CD8-positive, alpha-beta memory T cell (primary cell): ENCODE results near the gene HSPA1A. TPM values are rescaled to one million over a fixed set of nuclear protein-coding genes. Genes with fewer than 3 reads are reported as not detected.
"Not testable (repeated sequence)": the region's sequence is repeated elsewhere in the genome, so short reads cannot be mapped to it uniquely, and the experiment has no call there.

Experiments used
- CTCF ChIA-PET: fragments of 350-600 bp; sonication (Branson Sonifier 250); formaldehyde crosslinking; loops from one replicate; lab custom pipeline; 2021; ENCODE audit warnings: antibody characterized with exemption; lab: Charles Lee
- POLR2A ChIA-PET: fragments of 350-600 bp; sonication (Branson Sonifier 250); formaldehyde crosslinking; loops from one replicate; lab custom pipeline; 2021; ENCODE audit warnings: antibody characterized with exemption; lab: Charles Lee
- DNase-seq, 5 donors: peaks; one replicate each; pipeline versions ENCODE4 v3.0.0 to v3.0.0-alpha.2; 2020 to 2022; ENCODE audit warnings: mixed read lengths in 1 of 5
- H3K27ac ChIP-seq: one replicate; pipeline ENCODE4 v1.7.0; 2013; ENCODE audit warnings: low read depth, mild to moderate bottlenecking, low read length, moderate library complexity
- H3K27me3 ChIP-seq: 2 replicates; pipeline ENCODE4 v1.7.0; 2013; ENCODE audit warnings: low read length, mild to moderate bottlenecking; ENCODE audit not compliant: insufficient read depth, poor library complexity, severe bottlenecking
- H3K36me3 ChIP-seq: 2 replicates; pipeline ENCODE4 v1.7.0; 2013; ENCODE audit warnings: mild to moderate bottlenecking, low read length, moderate library complexity; ENCODE audit not compliant: insufficient read depth
- H3K4me1 ChIP-seq: 2 replicates; pipeline ENCODE4 v1.7.0; 2013; ENCODE audit warnings: mild to moderate bottlenecking, low read length, moderate library complexity; ENCODE audit not compliant: insufficient read depth
- H3K4me3 ChIP-seq: 2 replicates; pipeline ENCODE4 v1.7.0; 2013; ENCODE audit warnings: mild to moderate bottlenecking, low read length
- H3K9me3 ChIP-seq: 2 replicates; pipeline ENCODE4 v1.7.0; 2013; ENCODE audit warnings: mild to moderate bottlenecking, low read length
- H3K27ac Mint-ChIP-seq, 8 donors: one replicate each; pipeline ENCODE4 v1.8.0; 2020 to 2021; ENCODE audit warnings: mixed read lengths in 8 of 8, mild to moderate bottlenecking in 6 of 8, inconsistent platforms in 3 of 8, moderate library complexity in 3 of 8
- H3K27me3 Mint-ChIP-seq, 2 donors: one replicate each; pipeline ENCODE4 v1.8.0; 2020 to 2021; ENCODE audit warnings: mixed read lengths in 2 of 2, mild to moderate bottlenecking in 1 of 2, moderate library complexity in 1 of 2
- H3K36me3 Mint-ChIP-seq, 3 donors: one replicate each; pipeline ENCODE4 v1.8.0; 2020 to 2021; ENCODE audit warnings: mixed read lengths in 3 of 3, inconsistent platforms in 1 of 3, mild to moderate bottlenecking in 1 of 3
- H3K4me1 Mint-ChIP-seq, 3 donors: one replicate each; pipeline ENCODE4 v1.8.0; 2020 to 2021; ENCODE audit warnings: mixed read lengths in 3 of 3, inconsistent platforms in 1 of 3, mild to moderate bottlenecking in 1 of 3
- H3K4me3 Mint-ChIP-seq, 7 donors: one replicate each; pipeline ENCODE4 v1.8.0; 2020 to 2021; ENCODE audit warnings: mixed read lengths in 7 of 7, mild to moderate bottlenecking in 6 of 7, moderate library complexity in 4 of 7, inconsistent platforms in 2 of 7
- H3K9me3 Mint-ChIP-seq, 5 donors: one replicate each; pipeline ENCODE4 v1.8.0; 2020 to 2022; ENCODE audit warnings: mixed read lengths in 5 of 5, mild to moderate bottlenecking in 3 of 5, moderate library complexity in 2 of 5, inconsistent platforms in 1 of 5
- polyA plus RNA-seq: library from polyadenylated mRNA; unstranded; fragments of 300-500 nt; fragmentation: Illumina TruSeq; gene quantifications from one replicate; pipeline ENCODE4 v1.2.3, GENCODE V29; 2021
- total RNA-seq, 2 experiments: library from RNA; stranded (reverse); gene quantifications; one replicate each; pipeline ENCODE4 v1.2.3, GENCODE V29; 2021

Gene HSPA1A
- total and polyA plus RNA-seq, 3 experiments from 2014 or later = 34.1 to 70.1 (median 64.8) TPM

- H3K27ac ChIP-seq = peak within 1 kb of the TSS; percentile 95
- DNase-seq = peak; percentile 99 to 100 (median 99)
- peaks cover 25 to 26% (median 26%) of the 10 kb centered on the region in 3 donors for H3K4me1 Mint-ChIP-seq
- H3K36me3 Mint-ChIP-seq = peaks cover 0 to 44% (median 2%) of the 10 kb centered on the region in 3 donors
- H3K4me1 ChIP-seq = peaks cover 21% of the 10 kb centered on the region
- H3K9me3 Mint-ChIP-seq = no peaks in the 10 kb centered on the region
- peak within 1 kb of the TSS; percentile 80 to 97 (median 93) for H3K4me3 Mint-ChIP-seq
- H3K36me3 ChIP-seq = peaks cover 20% of the 10 kb centered on the region
- no peaks in the 10 kb centered on the region for H3K9me3 ChIP-seq
- ChIA-PET POLR2A (interaction anchor here (0.6 to 2.2 kb wide), 21 partner anchors 19 to 1109 kb away, joined by 3 to 13 read pairs (median 4); partner anchors contain the start of genes ABHD16A, BAG6, C6orf47 and DDAH2), CTCF (interaction anchor here (1.0 to 2.2 kb wide), 17 partner anchors 12 to 316 kb away, joined by 3 to 10 read pairs (median 4); partner anchors contain the start of genes ATP6V1G2, BAG6, C6orf47 and EHMT2)
- H3K27me3 Mint-ChIP-seq = peaks cover 0 to 4% of the 10 kb centered on the region in 2 donors
- no peaks in the 10 kb centered on the region for H3K27me3 ChIP-seq
- peak within 1 kb of the TSS; percentile 87 for H3K4me3 ChIP-seq
- peak within 1 kb of the TSS; percentile 82 to 97 (median 94) for H3K27ac Mint-ChIP-seq
Measured at GRCh38 chr6:31862344-31863235, 47.2 kb downstream of the HSPA1A start, which contains the start of gene NEU1. Gene NEU1 (minus strand): TSS chr6:31862821. CDS start chr6:31862776, 45 bp downstream.

- H3K27ac ChIP-seq = peak overlapping the region; percentile 92
- ChIA-PET POLR2A (interaction anchor here (0.6 to 2.2 kb wide), 6 partner anchors 21 to 195 kb away, joined by 3 to 12 read pairs (median 6); partner anchors contain the start of genes DDAH2, HSPA1A and HSPA1L), CTCF (interaction anchor here (0.9 to 2.2 kb wide), 11 partner anchors 10 to 318 kb away, joined by 3 to 9 read pairs (median 4); partner anchors contain the start of genes ATP6V1G2, BAG6 and GPANK1)
Measured at GRCh38 chr6:31864123-31864562, 48.8 kb downstream of the HSPA1A start.

GRCh38 chr6:31864818-31865204, 49.5 kb downstream of the HSPA1A start:
- Mint-ChIP-seq H3K27ac (peak overlapping the region in 3 of 8 donors; percentile 27 to 82 (median 73)), H3K9me3 (no peaks in the 10 kb centered on the region), H3K4me1 (peaks cover 25 to 26% (median 26%) of the 10 kb centered on the region in 3 donors), H3K4me3 (peak overlapping the region in 1 of 7 donors; percentile 19), H3K27me3 (peaks cover 0 to 4% of the 10 kb centered on the region in 2 donors), H3K36me3 (peaks cover 0 to 29% (median 0%) of the 10 kb centered on the region in 3 donors)
- no peak overlapping the region for H3K27ac ChIP-seq
- no peak for DNase-seq
- H3K9me3 ChIP-seq = no peaks in the 10 kb centered on the region
- H3K27me3 ChIP-seq = no peaks in the 10 kb centered on the region
- ChIA-PET CTCF (interaction anchor here (1.1 to 1.5 kb wide), 2 partner anchors 24 to 34 kb away, joined by 3 read pairs; no protein-coding TSS in a partner anchor), POLR2A (interaction anchor here (2.2 kb wide), 1 partner anchor 135 kb away, joined by 9 read pairs; the partner anchor contains the start of gene DDAH2)
- no peak overlapping the region for H3K4me3 ChIP-seq
- H3K36me3 ChIP-seq = peaks cover 8% of the 10 kb centered on the region
- H3K4me1 ChIP-seq = peaks cover 21% of the 10 kb centered on the region

More at GRCh38 chr6:31864123-31864562, 48.8 kb downstream of the HSPA1A start:
- peaks cover 21% of the 10 kb centered on the region for H3K4me1 ChIP-seq
- Mint-ChIP-seq H3K27ac (peak overlapping the region; percentile 82 to 97 (median 94)), H3K4me1 (peaks cover 25 to 26% (median 26%) of the 10 kb centered on the region in 3 donors), H3K4me3 (peak overlapping the region; percentile 80 to 97 (median 93)), H3K36me3 (peaks cover 0 to 36% (median 1%) of the 10 kb centered on the region in 3 donors)
- H3K36me3 ChIP-seq = peaks cover 15% of the 10 kb centered on the region
- H3K4me3 ChIP-seq = peak overlapping the region; percentile 62
- not testable (repeated sequence) for DNase-seq, H3K9me3 ChIP-seq, H3K27me3 ChIP-seq, H3K9me3 Mint-ChIP-seq, H3K27me3 Mint-ChIP-seq

GRCh38 chr6:31865205-31866118, 50.1 kb downstream of the HSPA1A start:
- H3K4me1 ChIP-seq = peaks cover 21% of the 10 kb centered on the region
- no peak overlapping the region for H3K4me3 ChIP-seq
- peak overlapping the region in 1 of 7 donors; percentile 19 for H3K4me3 Mint-ChIP-seq
- peaks cover 2% of the 10 kb centered on the region for H3K36me3 ChIP-seq
- peaks cover 25 to 26% (median 26%) of the 10 kb centered on the region in 3 donors for H3K4me1 Mint-ChIP-seq
- no peaks in the 10 kb centered on the region for H3K9me3 ChIP-seq
- H3K36me3 Mint-ChIP-seq = peaks cover 0 to 23% (median 0%) of the 10 kb centered on the region in 3 donors
- CTCF ChIA-PET = interaction anchor here (1.1 to 1.5 kb wide), 3 partner anchors 24 to 34 kb away, joined by 3 read pairs; no protein-coding TSS in a partner anchor
- DNase-seq = no peak
- H3K9me3 Mint-ChIP-seq = no peaks in the 10 kb centered on the region
- POLR2A ChIA-PET = no interaction called here
- peaks cover 0 to 4% of the 10 kb centered on the region in 2 donors for H3K27me3 Mint-ChIP-seq
- no peaks in the 10 kb centered on the region for H3K27me3 ChIP-seq
- no peak overlapping the region for H3K27ac ChIP-seq
- H3K27ac Mint-ChIP-seq = peak overlapping the region in 4 of 8 donors; percentile 17 to 82 (median 50)

Other genes starting within 250 kb of the HSPA1A start
Only the 30 nearest of the 40 such genes appear.
- gene BAG6, start 162.9 kb upstream of the HSPA1A start, total RNA-seq = 100 to 1,000 TPM; 258 to 261 TPM
- gene BAG6, start 162.9 kb upstream of the HSPA1A start, polyA plus RNA-seq = 23.1 TPM
- 1 to 10 TPM; 2.4 to 3.3 TPM for gene APOM, start 159.6 kb upstream of the HSPA1A start, total RNA-seq
- gene APOM, start 159.6 kb upstream of the HSPA1A start, polyA plus RNA-seq = 4.3 TPM
- gene C6orf47, start 154.8 kb upstream of the HSPA1A start, total RNA-seq = 10 to 100 TPM; 19.5 to 20.0 TPM
- 37.0 TPM for gene C6orf47, start 154.8 kb upstream of the HSPA1A start, polyA plus RNA-seq
- gene GPANK1, start 150.5 kb upstream of the HSPA1A start, total RNA-seq = 10 to 100 TPM; 46.2 to 46.4 TPM
- gene GPANK1, start 150.5 kb upstream of the HSPA1A start, polyA plus RNA-seq = 19.6 TPM
- 100 to 1,000 TPM; 323 to 334 TPM for gene CSNK2B, start 149.5 kb upstream of the HSPA1A start, total RNA-seq
- 265 TPM for gene CSNK2B, start 149.5 kb upstream of the HSPA1A start, polyA plus RNA-seq
- 10 to 100 TPM; 19.1 to 21.2 TPM for gene LY6G5B, start 145.6 kb upstream of the HSPA1A start, total RNA-seq
- gene LY6G5B, start 145.6 kb upstream of the HSPA1A start, polyA plus RNA-seq = 0.64 TPM
- 1 to 10 TPM; 3.5 to 4.5 TPM for gene LY6G5C, start 134.5 kb upstream of the HSPA1A start, total RNA-seq
- gene LY6G5C, start 134.5 kb upstream of the HSPA1A start, polyA plus RNA-seq = 10.3 TPM
- gene ABHD16A, start 112.2 kb upstream of the HSPA1A start, total RNA-seq = 10 to 100 TPM; 37.0 to 41.0 TPM
- gene ABHD16A, start 112.2 kb upstream of the HSPA1A start, polyA plus RNA-seq = 45.5 TPM
- gene LY6G6F, start 108.7 kb upstream of the HSPA1A start, total RNA-seq = not detected
- not detected for gene LY6G6F, start 108.7 kb upstream of the HSPA1A start, polyA plus RNA-seq
- gene LY6G6D, start 100.2 kb upstream of the HSPA1A start, total RNA-seq = not detected
- not detected for gene LY6G6D, start 100.2 kb upstream of the HSPA1A start, polyA plus RNA-seq
- not detected for gene LY6G6C, start 93.8 kb upstream of the HSPA1A start, total RNA-seq
- gene LY6G6C, start 93.8 kb upstream of the HSPA1A start, polyA plus RNA-seq = not detected
- gene MPIG6B, start 92.2 kb upstream of the HSPA1A start, total RNA-seq = not detected
- gene MPIG6B, start 92.2 kb upstream of the HSPA1A start, polyA plus RNA-seq = 0.08 TPM
- gene DDAH2, start 86.2 kb upstream of the HSPA1A start, total RNA-seq = 1 to 10 TPM; 4.1 to 4.9 TPM
- 26.3 TPM for gene DDAH2, start 86.2 kb upstream of the HSPA1A start, polyA plus RNA-seq
- gene CLIC1, start 79.0 kb upstream of the HSPA1A start, total RNA-seq = 100 to 1,000 TPM; 377 TPM
- gene CLIC1, start 79.0 kb upstream of the HSPA1A start, polyA plus RNA-seq = 657 TPM
- 10 to 100 TPM; 36.4 to 39.8 TPM for gene MSH5, start 75.5 kb upstream of the HSPA1A start, total RNA-seq
- 2.0 TPM for gene MSH5, start 75.5 kb upstream of the HSPA1A start, polyA plus RNA-seq
- 1 to 10 TPM; 6.1 to 7.0 TPM for gene SAPCD1, start 52.9 kb upstream of the HSPA1A start, total RNA-seq
- not detected for gene SAPCD1, start 52.9 kb upstream of the HSPA1A start, polyA plus RNA-seq
- gene VWA7, start 38.2 kb upstream of the HSPA1A start, total RNA-seq = 1 to 10 TPM; 1.4 to 1.7 TPM
- 2.5 TPM for gene VWA7, start 38.2 kb upstream of the HSPA1A start, polyA plus RNA-seq
- gene VARS1, start 19.8 kb upstream of the HSPA1A start, total RNA-seq = 100 to 1,000 TPM; 179 to 180 TPM
- gene VARS1, start 19.8 kb upstream of the HSPA1A start, polyA plus RNA-seq = 47.5 TPM
- gene LSM2, start 8.6 kb upstream of the HSPA1A start, total RNA-seq = 100 to 1,000 TPM; 160 to 172 TPM
- 80.8 TPM for gene LSM2, start 8.6 kb upstream of the HSPA1A start, polyA plus RNA-seq
- 1 to 10 TPM; 3.5 to 3.8 TPM for gene HSPA1L, start 260 bp upstream of the HSPA1A start, total RNA-seq
- gene HSPA1L, start 260 bp upstream of the HSPA1A start, polyA plus RNA-seq = 3.0 TPM
- gene HSPA1B, start 12.2 kb downstream of the HSPA1A start, total RNA-seq = 10 to 100 TPM; 80.9 to 81.4 TPM
- 5.0 TPM for gene HSPA1B, start 12.2 kb downstream of the HSPA1A start, polyA plus RNA-seq
- 10 to 100 TPM; 19.0 to 19.4 TPM for gene NEU1, start 47.3 kb downstream of the HSPA1A start, total RNA-seq
- gene NEU1, start 47.3 kb downstream of the HSPA1A start, polyA plus RNA-seq = 25.0 TPM
- not detected for gene SLC44A4, start 63.5 kb downstream of the HSPA1A start, total RNA-seq
- not detected for gene SLC44A4, start 63.5 kb downstream of the HSPA1A start, polyA plus RNA-seq
- gene EHMT2, start 82.2 kb downstream of the HSPA1A start, total RNA-seq = 10 to 100 TPM; 71.6 to 72.4 TPM
- gene EHMT2, start 82.2 kb downstream of the HSPA1A start, polyA plus RNA-seq = 51.6 TPM
- 1 to 10 TPM; 3.5 to 4.3 TPM for gene ZBTB12, start 86.5 kb downstream of the HSPA1A start, total RNA-seq
- gene ZBTB12, start 86.5 kb downstream of the HSPA1A start, polyA plus RNA-seq = not detected
- gene C2, start 112.2 kb downstream of the HSPA1A start, total RNA-seq = under 1 TPM; 0.70 to 0.73 TPM
- gene C2, start 112.2 kb downstream of the HSPA1A start, polyA plus RNA-seq = not detected
- under 1 TPM; 0.31 to 0.40 TPM for gene CFB, start 130.6 kb downstream of the HSPA1A start, total RNA-seq
- gene CFB, start 130.6 kb downstream of the HSPA1A start, polyA plus RNA-seq = 0.83 TPM
- gene NELFE, start 143.4 kb downstream of the HSPA1A start, total RNA-seq = 10 to 100 TPM; 86.1 to 90.6 TPM
- gene NELFE, start 143.4 kb downstream of the HSPA1A start, polyA plus RNA-seq = 79.6 TPM
- gene SKIC2, start 143.6 kb downstream of the HSPA1A start, total RNA-seq = 100 to 1,000 TPM; 110 to 114 TPM
- gene SKIC2, start 143.6 kb downstream of the HSPA1A start, polyA plus RNA-seq = 21.1 TPM
- gene DXO, start 156.6 kb downstream of the HSPA1A start, total RNA-seq = 10 to 100 TPM; 13.8 to 15.8 TPM
- 16.8 TPM for gene DXO, start 156.6 kb downstream of the HSPA1A start, polyA plus RNA-seq